Measurements from ENCODE around the gene MYH1.

DNA sequence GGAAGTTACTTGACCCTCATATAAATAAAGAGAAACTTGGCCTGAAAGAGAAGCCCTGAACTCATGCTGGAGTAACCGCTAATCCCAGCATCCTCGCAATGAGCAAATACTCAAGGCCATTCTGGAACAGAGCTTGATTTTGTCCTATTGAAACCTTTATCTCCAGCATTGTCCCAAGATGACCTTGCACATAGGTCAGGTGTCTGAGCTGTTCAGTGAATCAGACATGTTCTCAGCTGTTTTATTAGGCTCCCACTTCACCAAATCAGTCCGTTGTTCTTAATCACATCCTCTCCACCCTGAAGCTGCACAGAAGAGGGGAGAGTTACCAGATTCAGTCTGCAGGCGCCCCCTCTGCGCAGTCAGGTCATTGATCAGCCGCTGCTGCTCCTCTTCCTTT lies 9.1 kb upstream of the MYH1 start:
- TF ChIP-seq, protein P1, sequence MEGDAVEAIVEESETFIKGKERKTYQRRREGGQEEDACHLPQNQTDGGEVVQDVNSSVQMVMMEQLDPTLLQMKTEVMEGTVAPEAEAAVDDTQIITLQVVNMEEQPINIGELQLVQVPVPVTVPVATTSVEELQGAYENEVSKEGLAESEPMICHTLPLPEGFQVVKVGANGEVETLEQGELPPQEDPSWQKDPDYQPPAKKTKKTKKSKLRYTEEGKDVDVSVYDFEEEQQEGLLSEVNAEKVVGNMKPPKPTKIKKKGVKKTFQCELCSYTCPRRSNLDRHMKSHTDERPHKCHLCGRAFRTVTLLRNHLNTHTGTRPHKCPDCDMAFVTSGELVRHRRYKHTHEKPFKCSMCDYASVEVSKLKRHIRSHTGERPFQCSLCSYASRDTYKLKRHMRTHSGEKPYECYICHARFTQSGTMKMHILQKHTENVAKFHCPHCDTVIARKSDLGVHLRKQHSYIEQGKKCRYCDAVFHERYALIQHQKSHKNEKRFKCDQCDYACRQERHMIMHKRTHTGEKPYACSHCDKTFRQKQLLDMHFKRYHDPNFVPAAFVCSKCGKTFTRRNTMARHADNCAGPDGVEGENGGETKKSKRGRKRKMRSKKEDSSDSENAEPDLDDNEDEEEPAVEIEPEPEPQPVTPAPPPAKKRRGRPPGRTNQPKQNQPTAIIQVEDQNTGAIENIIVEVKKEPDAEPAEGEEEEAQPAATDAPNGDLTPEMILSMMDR (IDR thresholded peaks at IDR 0.05): no peak
- TF ChIP-seq POLR2AphosphoS5 (IDR thresholded peaks at IDR 0.05; ENCODE audit: insufficient read depth in 1 of 2, low read depth in 1 of 2) (no peak), POLR2A (IDR thresholded peaks at IDR 0.05) (no peak)

Data from vagina (tissue), 2 donors.